RPMI8226 (cell line): ENCODE results near the gene WDR70.

Experiments used
- DNase-seq: peaks from one replicate; pipeline ENCODE4 v3.0.0-alpha.2; 2015

WDR70 gene

GRCh38 chr5:37694867-37695266, 315.7 kb downstream of the WDR70 start:
- DNase-seq = no peak

- no peak for DNase-seq
These were observed 316.5 kb downstream of the WDR70 start for GRCh38 chr5:37695647-37696046.

- DNase-seq = no peak
These were observed 317.3 kb downstream of the WDR70 start for GRCh38 chr5:37696190-37697021.

GRCh38 chr5:37701868-37702267, 322.8 kb downstream of the WDR70 start:
- no peak for DNase-seq

- no peak for DNase-seq
These were observed 324.7 kb downstream of the WDR70 start for GRCh38 chr5:37703841-37704241.

GRCh38 chr5:37704406-37704805, 325.3 kb downstream of the WDR70 start:
- DNase-seq = no peak

- DNase-seq = no peak
These were observed 329.9 kb downstream of the WDR70 start for GRCh38 chr5:37709020-37709419.

GRCh38 chr5:37710965-37711364, 331.8 kb downstream of the WDR70 start:
- no peak for DNase-seq

- no peak for DNase-seq
These were observed 333.6 kb downstream of the WDR70 start for GRCh38 chr5:37712750-37713149.

- no peak for DNase-seq
These were observed 335.6 kb downstream of the WDR70 start for GRCh38 chr5:37714756-37715155.

- no peak for DNase-seq
These were observed 336.2 kb downstream of the WDR70 start for GRCh38 chr5:37715361-37715760.

- no peak for DNase-seq
These were observed 336.9 kb downstream of the WDR70 start for GRCh38 chr5:37715992-37716391.

GRCh38 chr5:37716405-37716804, 337.3 kb downstream of the WDR70 start:
- DNase-seq = no peak

GRCh38 chr5:37717276-37717612, 338.1 kb downstream of the WDR70 start:
- no peak for DNase-seq

GRCh38 chr5:37717613-37718431, 338.7 kb downstream of the WDR70 start:
- no peak for DNase-seq

GRCh38 chr5:37720550-37720952, 341.4 kb downstream of the WDR70 start:
- no peak for DNase-seq

GRCh38 chr5:37721447-37721871, 342.3 kb downstream of the WDR70 start:
- DNase-seq = no peak

GRCh38 chr5:37722236-37723161, 343.4 kb downstream of the WDR70 start:
- no peak for DNase-seq

- DNase-seq = peak; percentile 15
These were observed 344.2 kb downstream of the WDR70 start for GRCh38 chr5:37723162-37723961.

GRCh38 chr5:37724395-37725125, 345.4 kb downstream of the WDR70 start:
- no peak for DNase-seq

- DNase-seq = no peak
These were observed 346.1 kb downstream of the WDR70 start for GRCh38 chr5:37725185-37725584.
